Measurements from ENCODE around the gene GALNT9.
"Not testable (repeated sequence)": the region's sequence is repeated elsewhere in the genome, so short reads cannot be mapped to it uniquely, and the experiment has no call there.

Gene GALNT9

DNA sequence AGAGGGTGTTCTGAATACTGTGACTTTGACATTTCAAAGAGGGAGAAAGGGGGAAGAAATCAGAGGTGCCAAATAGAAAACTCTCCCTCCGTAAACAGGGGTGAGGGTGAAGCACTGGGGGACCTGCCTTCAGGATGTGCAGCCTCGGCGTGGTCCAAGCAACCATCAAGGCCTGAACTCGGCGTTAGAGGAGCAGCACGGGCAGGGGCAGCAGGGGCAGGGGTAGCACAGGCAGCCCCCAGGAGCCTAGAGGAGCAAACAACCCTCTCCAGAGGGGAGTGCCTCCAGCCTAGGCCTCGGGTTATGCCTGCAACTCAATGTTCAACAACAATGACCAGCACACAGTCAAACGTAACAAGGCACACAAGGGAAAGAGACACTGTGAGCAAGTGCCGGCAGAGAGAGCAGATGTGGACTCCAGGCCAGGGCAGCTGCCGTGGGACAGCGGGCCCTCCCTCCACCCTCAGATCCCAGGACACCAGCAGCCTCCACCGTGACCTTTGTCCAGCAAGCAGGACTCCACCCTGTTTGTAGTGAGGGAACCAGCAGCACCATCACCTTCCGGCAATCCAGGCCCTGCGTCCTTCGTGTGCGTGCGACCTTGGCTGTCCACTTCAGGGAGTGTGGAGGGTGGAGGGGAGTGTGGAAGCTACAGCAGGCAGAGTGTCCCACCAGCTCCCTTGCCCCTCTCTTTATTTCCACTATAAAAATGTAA lies 18.0 kb downstream of the GALNT9 start:
- no peak for DNase-seq

DNA sequence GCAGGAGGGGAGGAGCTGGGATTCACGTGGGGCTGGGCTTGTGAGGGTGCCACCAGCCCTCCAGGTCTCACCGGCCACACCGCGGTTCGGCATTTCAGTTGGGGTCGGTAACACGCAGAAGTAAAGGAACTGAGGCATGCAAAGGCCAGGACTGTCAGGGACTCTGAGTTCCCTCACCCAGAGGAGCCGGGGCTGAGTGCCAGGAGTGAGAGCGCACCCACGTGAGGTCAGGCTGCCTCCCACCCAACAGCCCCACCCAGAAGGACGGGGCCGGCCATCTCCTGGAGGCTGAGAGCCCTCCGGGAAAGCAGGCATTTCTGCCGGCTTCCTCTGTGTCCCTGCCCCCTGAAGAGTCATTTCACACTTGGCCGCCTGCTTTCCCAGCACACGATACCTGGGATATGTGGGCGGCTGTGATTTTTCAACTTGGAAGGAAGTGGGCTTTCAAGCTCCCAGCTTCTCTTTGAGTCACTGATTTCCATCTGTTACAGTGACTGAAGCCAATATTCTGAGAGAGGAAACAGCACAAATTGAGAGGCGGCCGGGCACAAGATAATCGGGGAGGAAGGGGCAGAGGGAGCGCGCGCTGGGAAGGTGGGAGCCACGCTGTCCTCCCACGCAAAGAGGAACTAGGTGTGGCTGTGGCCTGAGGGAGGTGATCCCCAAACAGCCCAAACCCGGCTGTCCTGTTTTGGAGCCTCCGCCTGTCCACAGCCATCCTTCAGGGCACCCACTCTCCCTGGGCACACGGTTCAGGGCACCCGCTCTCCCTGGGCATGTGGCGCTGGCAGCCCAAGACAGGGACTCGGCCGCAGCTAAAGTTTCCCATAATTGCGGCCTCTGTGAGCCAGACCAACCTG lies 19.0 kb downstream of the GALNT9 start:
- DNase-seq = no peak

GRCh38 chr12:132309596-132310086 lies 19.7 kb downstream of the GALNT9 start:
- no peak for DNase-seq

DNA sequence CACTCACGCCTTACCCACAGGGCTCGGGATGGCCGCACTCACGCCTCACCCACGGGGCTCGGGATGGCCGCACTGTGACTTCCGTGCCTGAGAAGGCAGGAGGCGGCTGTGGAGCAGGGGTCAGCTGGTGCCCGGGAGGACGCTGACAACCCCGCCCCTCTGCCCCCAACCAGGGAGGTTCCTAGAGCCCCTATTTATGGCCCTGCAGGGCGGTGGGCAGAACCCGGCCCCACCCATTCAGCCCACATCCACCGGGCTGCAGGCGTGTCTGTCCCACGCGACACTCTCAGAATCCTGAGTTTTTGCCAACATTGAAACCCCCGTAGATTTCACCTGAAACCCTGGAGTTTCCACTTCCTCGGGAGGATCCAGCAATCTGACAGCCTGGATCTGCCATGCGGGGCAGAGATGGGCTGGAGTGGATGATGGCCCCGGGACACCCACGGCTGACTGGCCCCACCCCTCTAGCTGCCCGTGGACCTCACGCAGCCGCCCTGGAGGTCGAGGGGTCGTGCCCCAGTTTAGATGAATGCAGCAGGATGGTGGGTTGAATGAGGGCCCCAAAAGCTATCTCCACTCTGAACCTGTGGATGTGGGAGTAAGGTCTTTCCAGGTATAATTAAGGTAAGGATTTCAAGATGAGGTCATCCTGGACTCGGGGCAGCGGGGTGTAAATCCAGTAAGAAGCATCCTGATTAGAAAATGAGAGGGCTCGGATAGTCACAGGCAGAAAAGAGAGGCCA lies 20.4 kb downstream of the GALNT9 start:
- no peak for DNase-seq

DNA sequence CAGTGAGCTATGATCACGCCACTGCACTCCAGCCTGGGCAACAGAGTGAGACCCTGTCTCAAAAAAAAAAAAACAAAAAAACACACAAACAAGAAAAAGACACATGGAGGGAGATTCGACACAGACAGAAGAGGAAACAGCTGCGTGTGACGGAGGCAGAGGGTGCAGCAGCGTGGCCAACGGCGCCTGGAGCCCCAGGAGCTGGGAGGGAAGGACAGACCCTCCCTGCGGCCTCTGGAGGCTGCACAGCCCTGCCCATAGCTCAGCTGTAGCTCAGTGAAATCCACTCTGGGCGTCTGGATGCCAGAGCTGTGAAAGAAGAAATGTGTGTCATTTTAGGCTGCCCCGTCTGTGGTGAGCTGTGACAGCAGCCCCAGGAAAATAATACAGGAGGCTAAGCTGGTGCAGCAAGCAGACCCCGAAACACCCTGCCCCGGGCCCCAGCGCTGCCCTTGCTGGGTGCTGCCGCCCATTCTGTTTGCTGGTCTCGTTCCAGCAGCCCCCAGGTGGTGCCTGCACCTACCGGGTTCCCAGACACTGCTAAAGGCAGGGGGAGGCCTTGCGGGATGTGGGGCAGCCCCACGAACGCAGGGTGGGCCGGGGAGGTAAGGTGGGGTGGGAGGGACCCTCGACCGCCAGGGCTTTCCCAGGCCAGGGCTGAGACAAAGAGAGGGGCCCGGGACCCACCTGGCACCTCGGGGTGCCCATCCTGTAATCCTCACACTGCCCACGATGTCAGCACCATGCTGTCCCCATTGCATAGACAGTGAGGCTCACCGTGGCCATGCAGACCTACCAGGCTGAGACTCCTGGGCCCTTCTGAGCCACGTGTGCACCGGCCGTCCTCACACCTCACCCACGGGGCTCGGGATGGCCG lies 21.2 kb downstream of the GALNT9 start:
- DNase-seq = no peak

DNA sequence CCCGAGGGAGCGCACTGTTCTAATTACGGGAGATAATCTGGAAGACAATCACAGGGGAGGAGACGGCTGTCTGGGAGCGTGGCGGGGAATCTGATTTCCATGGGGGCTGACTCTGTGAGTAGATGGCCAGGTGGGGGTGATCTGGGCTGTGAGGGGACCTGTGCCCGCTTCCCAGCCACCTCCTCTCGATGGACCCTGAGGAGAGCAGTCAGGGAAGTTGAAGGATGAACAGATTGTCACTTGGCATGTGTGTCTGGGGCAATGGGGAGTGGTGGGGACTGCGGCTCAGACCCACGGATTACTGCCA lies 22.6 kb downstream of the GALNT9 start:
- no peak for DNase-seq

- no peak for DNase-seq
Measured at GRCh38 chr12:132305991-132306884, 23.2 kb downstream of the GALNT9 start.

DNA sequence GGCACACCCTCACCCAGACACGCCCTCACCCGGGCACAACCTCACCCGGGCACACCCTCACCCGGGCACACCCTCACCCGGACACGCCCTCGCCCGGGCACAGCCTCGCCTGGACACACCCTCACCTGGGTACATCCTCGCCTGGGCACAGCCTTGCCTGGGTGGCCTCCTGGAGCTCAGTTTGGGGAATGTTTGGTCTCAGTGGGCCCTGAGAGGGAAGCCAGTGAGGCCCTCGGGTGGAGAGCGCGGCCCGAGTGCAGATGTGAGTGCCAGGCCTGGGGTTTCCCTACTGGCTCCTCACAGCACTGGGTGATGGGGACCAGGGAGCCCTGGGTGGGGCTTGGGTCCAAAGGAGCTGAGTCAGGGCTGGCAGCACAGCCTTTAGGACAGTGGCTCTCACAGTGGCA lies 23.8 kb downstream of the GALNT9 start:
- DNase-seq = no peak

- not testable (repeated sequence) for DNase-seq
Measured at GRCh38 chr12:132304866-132305265, 24.5 kb downstream of the GALNT9 start.

DNA sequence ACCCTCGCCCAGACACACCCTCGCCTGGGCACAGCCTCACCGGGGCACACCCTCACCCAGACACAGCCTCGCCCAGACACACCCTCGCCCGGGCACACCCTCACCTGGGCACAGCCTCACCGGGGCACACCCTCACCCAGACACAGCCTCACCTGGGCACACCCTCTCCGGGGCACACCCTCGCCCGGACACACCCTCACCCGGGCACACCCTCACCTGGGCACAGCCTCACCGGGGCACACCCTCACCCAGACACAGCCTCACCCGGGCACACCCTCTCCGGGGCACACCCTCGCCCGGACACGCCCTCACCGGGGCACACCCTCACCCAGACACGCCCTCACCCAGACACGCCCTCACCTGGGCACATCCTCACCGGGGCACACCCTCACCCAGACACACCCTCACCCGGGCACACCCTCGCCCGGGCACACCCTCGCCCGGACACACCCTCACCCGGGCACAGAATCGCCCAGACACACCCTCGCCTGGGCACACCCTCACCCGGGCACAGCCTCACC lies 25.5 kb downstream of the GALNT9 start:
- not testable (repeated sequence) for DNase-seq

GRCh38 chr12:132302466-132303358 lies 26.7 kb downstream of the GALNT9 start:
- no peak for DNase-seq

GRCh38 chr12:132300789-132301722 lies 28.3 kb downstream of the GALNT9 start:
- DNase-seq = no peak

DNA sequence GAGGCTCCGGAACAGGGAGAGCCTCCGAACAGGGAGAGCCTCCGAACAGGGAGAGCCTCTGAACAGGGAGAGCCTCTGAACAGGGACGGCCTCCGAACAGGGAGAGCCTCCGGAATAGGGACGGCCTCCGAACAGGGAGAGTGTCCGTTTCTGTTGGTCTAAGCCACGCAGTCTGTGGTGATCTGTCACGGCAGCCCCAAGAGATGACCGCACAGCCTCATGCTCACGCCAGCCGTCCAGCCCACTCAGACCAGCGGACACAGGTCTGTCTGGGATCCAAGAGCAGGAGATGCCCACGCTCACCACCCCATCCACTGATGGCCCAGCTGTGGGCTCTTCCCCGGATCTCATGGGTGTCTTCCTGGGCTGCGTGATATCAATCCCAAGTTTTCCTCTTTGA lies 33.3 kb downstream of the GALNT9 start:
- no peak for DNase-seq

- not testable (repeated sequence) for DNase-seq
Measured at GRCh38 chr12:132295561-132295960, 33.8 kb downstream of the GALNT9 start.

GRCh38 chr12:132295101-132295526 lies 34.3 kb downstream of the GALNT9 start:
- DNase-seq = no peak

- no peak for DNase-seq
Measured at GRCh38 chr12:132294121-132295034, 35.0 kb downstream of the GALNT9 start.

Measured in inflammatory macrophage treated with lipopolysaccharide for 4 hours (primary cell).